Activated B cell treated with CpG ODN at 0.5 μM for 24 hours (primary cell): ENCODE measurements around the gene OAS2. TPM values are rescaled to one million over a fixed set of nuclear protein-coding genes. Genes with fewer than 3 reads are reported as not detected.

ENCODE experiments used
- ATAC-seq: fragments of 200-7000 bp; cut with Tn5 transposase; one replicate; pipeline ENCODE4 v1.10.0; 2021; ENCODE audit warnings: low read depth, mild to moderate bottlenecking, moderate library complexity
- CTCF ChIA-PET: fragments of 350-600 bp; sonication (Branson Sonifier 250); formaldehyde crosslinking; loops from one replicate; lab custom pipeline; 2021; ENCODE audit warnings: antibody characterized with exemption; lab: Charles Lee
- POLR2A ChIA-PET: fragments of 350-600 bp; sonication (Branson Sonifier 250); formaldehyde crosslinking; loops from one replicate; lab custom pipeline; 2021; ENCODE audit warnings: antibody characterized with exemption; lab: Charles Lee
- DNase-seq: peaks from one replicate; pipeline ENCODE4 v3.0.0; 2022
- H3K27ac Mint-ChIP-seq: one replicate; pipeline ENCODE4 v1.8.0; 2020; ENCODE audit warnings: mixed read lengths
- H3K27me3 Mint-ChIP-seq: one replicate; pipeline ENCODE4 v1.8.0; 2021; ENCODE audit warnings: mixed read lengths
- H3K36me3 Mint-ChIP-seq: one replicate; pipeline ENCODE4 v1.8.0; 2021; ENCODE audit warnings: low read depth, mixed read lengths
- H3K4me1 Mint-ChIP-seq: one replicate; pipeline ENCODE4 v1.8.0; 2021; ENCODE audit warnings: mixed read lengths
- H3K4me3 Mint-ChIP-seq: one replicate; pipeline ENCODE4 v1.8.0; 2020; ENCODE audit warnings: mild to moderate bottlenecking, mixed read lengths
- H3K9me3 Mint-ChIP-seq: one replicate; pipeline ENCODE4 v1.8.0; 2020; ENCODE audit warnings: mixed read lengths
- CTCF ChIP-seq: fragments of 200-600 bp; IDR thresholded peaks from one replicate; pipeline ENCODE4 v1.8.0; 2022; ENCODE audit warnings: antibody characterized with exemption, mild to moderate bottlenecking
- intact Hi-C: fragments of 100-400 bp; cut with micrococcal nuclease; formaldehyde crosslinking; loops from one replicate; pipeline ENCODE4 v1.15.1; 2024
- total RNA-seq: library from RNA; stranded (reverse); gene quantifications from 2 replicates; pipeline ENCODE4 v1.2.3, GENCODE V29; 2022

OAS2 gene
- total RNA-seq, 1 donor from 2014 or later = 51.9 TPM

- intact Hi-C loops = no loop called here
- Mint-ChIP-seq H3K36me3 (peaks cover 87% of the 10 kb centered on the region), H3K27ac (no peak overlapping the region), H3K4me1 (no peaks in the 10 kb centered on the region), H3K9me3 (peaks cover 8% of the 10 kb centered on the region), H3K4me3 (no peak overlapping the region), H3K27me3 (no peaks in the 10 kb centered on the region)
- no peak for DNase-seq
- no peak for ATAC-seq
- ChIA-PET POLR2A (no interaction called here), CTCF (no interaction called here)
- TF ChIP-seq CTCF = no peak
Measured at GRCh38 chr12:112961074-112961473, 17.2 kb upstream of the OAS2 start.

- H3K27ac Mint-ChIP-seq = no peak overlapping the region
- no peak overlapping the region for H3K4me3 Mint-ChIP-seq
- TF ChIP-seq CTCF = no peak
- no peaks in the 10 kb centered on the region for H3K27me3 Mint-ChIP-seq
- CTCF ChIA-PET = no interaction called here
- H3K4me1 Mint-ChIP-seq = no peaks in the 10 kb centered on the region
- peaks cover 8% of the 10 kb centered on the region for H3K9me3 Mint-ChIP-seq
- no peak for DNase-seq
- POLR2A ChIA-PET = no interaction called here
- intact Hi-C loops = no loop called here
- no peak for ATAC-seq
- peaks cover 87% of the 10 kb centered on the region for H3K36me3 Mint-ChIP-seq
Measured at GRCh38 chr12:112961536-112961935, 16.8 kb upstream of the OAS2 start.

GRCh38 chr12:112962561-112962960, 15.8 kb upstream of the OAS2 start:
- no peaks in the 10 kb centered on the region for H3K4me1 Mint-ChIP-seq
- POLR2A ChIA-PET = no interaction called here
- ATAC-seq (no peak), DNase-seq (no peak)
- CTCF ChIA-PET = no interaction called here
- H3K9me3 Mint-ChIP-seq = peaks cover 5% of the 10 kb centered on the region
- no peak for TF ChIP-seq CTCF
- H3K27ac Mint-ChIP-seq = no peak overlapping the region
- H3K27me3 Mint-ChIP-seq = no peaks in the 10 kb centered on the region
- H3K4me3 Mint-ChIP-seq = no peak overlapping the region
- intact Hi-C loops = no loop called here
- peaks cover 82% of the 10 kb centered on the region for H3K36me3 Mint-ChIP-seq

- H3K36me3 Mint-ChIP-seq = peaks cover 82% of the 10 kb centered on the region
- CTCF ChIA-PET = no interaction called here
Measured at GRCh38 chr12:112963227-112963861, 15.0 kb upstream of the OAS2 start.

More at GRCh38 chr12:112963227-112963861, 15.0 kb upstream of the OAS2 start:
- H3K27me3 Mint-ChIP-seq = no peaks in the 10 kb centered on the region
- ATAC-seq (no peak), DNase-seq (no peak)
- POLR2A ChIA-PET = no interaction called here
- no peaks in the 10 kb centered on the region for H3K4me1 Mint-ChIP-seq
- H3K9me3 Mint-ChIP-seq = peaks cover 5% of the 10 kb centered on the region
- TF ChIP-seq CTCF = no peak
- no peak overlapping the region for H3K4me3 Mint-ChIP-seq
- no peak overlapping the region for H3K27ac Mint-ChIP-seq
- intact Hi-C loops = no loop called here
